Measurements from ENCODE around the gene VPS33A.

Gene VPS33A

DNA sequence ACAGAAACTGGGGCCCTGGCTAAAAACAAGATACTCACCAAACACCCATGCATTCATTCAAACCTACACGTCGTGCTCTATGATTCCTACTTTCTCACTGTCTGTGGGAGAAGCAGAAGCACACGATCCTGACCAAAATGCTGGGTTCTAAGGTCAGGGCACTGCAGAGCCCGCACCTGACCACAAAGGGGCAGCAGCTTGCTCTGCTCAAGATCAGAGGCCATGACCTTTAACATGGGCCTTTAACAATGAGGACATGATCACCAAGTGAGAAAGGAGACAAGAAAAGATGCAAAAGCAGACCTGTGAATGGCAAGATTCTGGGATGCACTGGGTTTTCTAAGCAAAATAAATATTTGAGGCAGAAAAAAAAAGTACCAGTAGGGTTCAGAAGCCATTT lies 40.1 kb upstream of the VPS33A start:
- no peak for DNase-seq (ENCODE audit: low spot score)
- no peak overlapping the region for H3K27ac ChIP-seq
- CTCF ChIA-PET: interaction anchor here (0.7 kb wide), 1 partner anchor 528 kb away, joined by 4 read pairs; no protein-coding TSS in a partner anchor
- TF ChIP-seq, protein P1, sequence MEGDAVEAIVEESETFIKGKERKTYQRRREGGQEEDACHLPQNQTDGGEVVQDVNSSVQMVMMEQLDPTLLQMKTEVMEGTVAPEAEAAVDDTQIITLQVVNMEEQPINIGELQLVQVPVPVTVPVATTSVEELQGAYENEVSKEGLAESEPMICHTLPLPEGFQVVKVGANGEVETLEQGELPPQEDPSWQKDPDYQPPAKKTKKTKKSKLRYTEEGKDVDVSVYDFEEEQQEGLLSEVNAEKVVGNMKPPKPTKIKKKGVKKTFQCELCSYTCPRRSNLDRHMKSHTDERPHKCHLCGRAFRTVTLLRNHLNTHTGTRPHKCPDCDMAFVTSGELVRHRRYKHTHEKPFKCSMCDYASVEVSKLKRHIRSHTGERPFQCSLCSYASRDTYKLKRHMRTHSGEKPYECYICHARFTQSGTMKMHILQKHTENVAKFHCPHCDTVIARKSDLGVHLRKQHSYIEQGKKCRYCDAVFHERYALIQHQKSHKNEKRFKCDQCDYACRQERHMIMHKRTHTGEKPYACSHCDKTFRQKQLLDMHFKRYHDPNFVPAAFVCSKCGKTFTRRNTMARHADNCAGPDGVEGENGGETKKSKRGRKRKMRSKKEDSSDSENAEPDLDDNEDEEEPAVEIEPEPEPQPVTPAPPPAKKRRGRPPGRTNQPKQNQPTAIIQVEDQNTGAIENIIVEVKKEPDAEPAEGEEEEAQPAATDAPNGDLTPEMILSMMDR (conservative IDR thresholded peaks at IDR 0.05; ENCODE audit: low read depth): no peak
- POLR2A ChIA-PET (ENCODE audit: low non-redundant PET): no interaction called here

DNA sequence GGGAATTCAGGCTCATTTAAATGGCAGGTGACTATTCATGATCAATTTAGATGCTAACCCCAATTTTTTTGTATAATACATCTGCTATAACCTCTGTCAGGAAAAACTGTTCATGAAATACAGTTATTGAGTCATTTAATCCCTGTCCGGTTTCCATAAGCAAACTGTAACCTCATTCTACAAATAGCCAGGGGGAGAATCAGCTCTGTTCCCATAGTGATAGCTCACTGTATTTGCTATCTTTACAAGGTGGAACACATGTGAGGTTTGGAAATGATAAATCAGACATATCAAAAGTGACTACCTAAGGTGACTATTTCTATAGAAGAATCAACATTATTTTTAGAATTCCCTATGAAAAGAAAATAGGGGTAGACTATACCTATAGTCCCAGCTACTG lies 38.6 kb upstream of the VPS33A start:
- no peak overlapping the region for H3K27ac ChIP-seq
- TF ChIP-seq, protein P1 (conservative IDR thresholded peaks at IDR 0.05; ENCODE audit: low read depth): no peak
- POLR2A ChIA-PET (ENCODE audit: low non-redundant PET): no interaction called here
- CTCF ChIA-PET: no interaction called here
- no peak for DNase-seq (ENCODE audit: low spot score)

DNA sequence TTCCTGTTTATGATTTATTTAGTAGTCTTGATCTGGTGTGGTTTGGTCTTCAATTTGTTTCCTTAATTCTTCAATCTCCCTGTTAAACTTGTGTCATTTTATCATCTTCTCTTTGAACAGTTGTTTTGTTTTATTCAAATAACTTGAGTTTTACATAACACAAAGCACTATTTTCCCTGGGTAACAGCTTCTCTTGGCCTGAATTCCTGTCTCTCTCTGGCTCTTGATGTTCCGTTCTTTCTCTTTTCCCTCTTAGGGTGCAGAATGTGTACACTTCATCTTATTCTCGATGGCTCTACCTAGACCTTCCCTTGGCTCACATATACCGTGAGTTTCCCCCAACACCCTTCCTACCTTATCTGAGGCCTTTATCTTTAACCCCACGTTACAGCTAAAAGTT lies 36.8 kb upstream of the VPS33A start:
- TF ChIP-seq, protein P1 (conservative IDR thresholded peaks at IDR 0.05; ENCODE audit: low read depth): no peak
- no peak overlapping the region for H3K27ac ChIP-seq
- ChIA-PET CTCF (interaction anchor here (0.6 to 0.8 kb wide), 2 partner anchors 33 to 38 kb away, joined by 3 read pairs; no protein-coding TSS in a partner anchor), POLR2A (ENCODE audit: low non-redundant PET) (no interaction called here)
- DNase-seq (ENCODE audit: low spot score): no peak

DNA sequence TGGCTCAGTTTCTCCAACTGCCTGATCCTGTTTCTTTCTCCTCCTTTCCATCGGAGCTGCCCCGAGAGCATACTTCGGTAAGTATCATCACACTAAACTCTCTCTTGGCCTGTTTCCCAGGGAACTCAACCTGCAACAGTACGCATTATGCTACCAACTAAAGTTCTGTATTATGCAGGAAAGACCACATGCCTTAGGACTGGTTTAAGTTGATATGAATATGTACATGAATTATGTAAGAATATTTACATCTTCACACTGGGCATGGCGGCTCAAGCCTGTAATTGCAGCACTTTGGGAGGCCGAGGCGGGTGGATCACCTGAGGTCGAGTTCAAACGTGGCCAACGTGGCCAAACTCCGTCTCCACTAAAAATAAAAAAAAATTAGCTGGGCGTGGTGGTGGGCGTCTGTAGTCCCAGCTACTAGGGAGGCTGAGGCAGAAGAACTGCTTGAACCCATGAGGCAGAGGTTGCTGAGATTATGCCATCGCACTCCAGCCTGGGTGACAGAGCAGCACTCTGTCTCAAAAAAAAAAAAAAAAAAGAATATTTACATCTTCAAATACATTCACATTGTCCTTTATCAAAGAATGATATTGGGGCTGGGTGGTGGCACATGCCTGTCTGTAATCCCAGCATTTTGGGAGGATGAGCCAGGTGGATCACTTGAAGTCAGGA lies 31.9 kb upstream of the VPS33A start:
- DNase-seq (ENCODE audit: low spot score): no peak
- POLR2A ChIA-PET (ENCODE audit: low non-redundant PET): interaction anchor here (0.6 kb wide), 1 partner anchor 2000 kb away, joined by 6 read pairs; no protein-coding TSS in a partner anchor
- no peak overlapping the region for H3K27ac ChIP-seq
- TF ChIP-seq, protein P1 (conservative IDR thresholded peaks at IDR 0.05; ENCODE audit: low read depth): no peak
- CTCF ChIA-PET: interaction anchor here (0.7 kb wide), 1 partner anchor 37 kb away, joined by 3 read pairs; no protein-coding TSS in a partner anchor

DNA sequence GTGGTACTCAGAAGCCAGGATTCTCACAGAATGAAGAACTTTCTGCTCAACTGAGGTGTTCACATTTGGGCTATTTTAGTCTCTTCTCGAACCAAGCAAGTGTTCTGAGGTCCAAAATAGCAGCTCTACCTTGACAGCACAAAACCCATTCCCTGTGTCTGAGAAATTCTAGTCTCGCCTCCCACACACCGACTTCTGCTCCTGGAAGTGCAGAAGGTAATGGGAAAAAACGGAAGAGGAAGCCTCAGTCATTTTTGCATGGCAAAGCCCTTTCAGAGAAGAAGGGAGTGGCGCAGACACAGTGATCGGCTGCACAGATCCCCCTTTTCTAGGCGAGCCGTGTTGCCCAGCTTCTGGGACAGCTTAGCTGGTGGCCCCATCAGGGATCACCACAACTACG lies 31.2 kb upstream of the VPS33A start:
- DNase-seq (ENCODE audit: low spot score): no peak
- H3K27ac ChIP-seq: no peak overlapping the region
- POLR2A ChIA-PET (ENCODE audit: low non-redundant PET): no interaction called here
- CTCF ChIA-PET: interaction anchor here (0.7 kb wide), 1 partner anchor 38 kb away, joined by 3 read pairs; no protein-coding TSS in a partner anchor
- TF ChIP-seq, protein P1 (conservative IDR thresholded peaks at IDR 0.05; ENCODE audit: low read depth): no peak

DNA sequence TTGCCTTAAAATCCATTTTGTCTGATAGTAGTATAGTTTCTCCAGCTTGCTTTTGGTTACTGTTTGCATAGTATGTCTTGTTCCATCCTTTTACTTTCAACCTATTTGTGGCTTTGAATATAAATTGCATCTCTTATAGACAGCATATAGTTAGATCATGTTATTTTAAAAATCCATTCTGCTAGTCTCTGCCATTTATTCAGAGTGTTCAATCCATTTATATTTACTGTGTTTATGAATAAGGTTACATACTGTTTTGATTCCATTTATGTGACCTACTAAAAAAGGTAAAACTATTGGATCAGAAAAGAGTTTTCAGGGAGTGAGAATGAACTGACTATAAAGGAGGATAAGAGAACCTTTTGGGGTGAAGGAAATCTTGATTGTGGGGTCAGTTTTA lies 29.6 kb upstream of the VPS33A start:
- no peak overlapping the region for H3K27ac ChIP-seq
- ChIA-PET POLR2A (ENCODE audit: low non-redundant PET) (no interaction called here), CTCF (no interaction called here)
- no peak for DNase-seq (ENCODE audit: low spot score)
- TF ChIP-seq, protein P1 (conservative IDR thresholded peaks at IDR 0.05; ENCODE audit: low read depth): no peak

Measured in RWPE1 (cell line).